IPS-NIHi7 (cell line): ENCODE data around the gene LRRK2.
"Not testable (repeated sequence)": the region's sequence is repeated elsewhere in the genome, so short reads cannot be mapped to it uniquely, and the experiment has no call there.

Experiments
- DNase-seq: peaks from one replicate; pipeline ENCODE4 v3.0.0; 2012; ENCODE audit warnings: mixed read lengths; ENCODE audit errors: extremely low spot score

The LRRK2 gene

GRCh38 chr12:40248034-40248433, 23.2 kb downstream of the LRRK2 start:
- no peak for DNase-seq

DNA sequence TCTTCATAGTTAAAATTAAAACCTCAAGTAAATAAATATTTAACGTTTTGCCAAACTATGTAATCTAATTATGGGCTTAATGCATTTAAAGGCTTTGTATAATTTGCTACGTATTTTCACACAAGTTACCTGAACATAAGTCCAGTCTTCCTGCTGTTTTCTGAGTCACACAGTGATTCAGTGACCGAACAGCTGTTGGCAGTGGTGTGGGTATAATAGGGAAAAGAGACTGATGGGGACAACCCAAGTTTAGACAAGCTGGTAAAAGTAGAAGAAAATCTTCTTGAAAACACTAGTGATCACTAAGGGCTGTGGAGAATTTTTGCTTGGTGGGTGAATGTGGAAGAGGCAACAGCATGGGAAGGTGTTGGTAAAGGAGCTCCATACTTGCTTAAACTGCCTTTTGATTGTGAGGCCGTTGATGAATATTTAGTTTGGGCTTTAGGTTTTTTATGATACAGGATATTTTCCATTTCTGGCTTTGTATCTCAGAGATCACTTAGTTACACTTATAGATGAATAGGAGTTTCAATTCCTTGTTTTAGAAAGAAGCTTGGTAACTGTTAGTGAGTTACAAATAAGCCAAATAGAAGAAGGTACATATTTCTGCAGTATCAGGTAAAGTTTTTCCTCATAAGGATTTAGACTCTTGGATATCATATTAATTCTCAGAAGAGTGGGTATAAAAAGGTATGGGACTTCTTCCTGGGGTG, 23.9 kb downstream of the LRRK2 start:
- no peak for DNase-seq

DNA sequence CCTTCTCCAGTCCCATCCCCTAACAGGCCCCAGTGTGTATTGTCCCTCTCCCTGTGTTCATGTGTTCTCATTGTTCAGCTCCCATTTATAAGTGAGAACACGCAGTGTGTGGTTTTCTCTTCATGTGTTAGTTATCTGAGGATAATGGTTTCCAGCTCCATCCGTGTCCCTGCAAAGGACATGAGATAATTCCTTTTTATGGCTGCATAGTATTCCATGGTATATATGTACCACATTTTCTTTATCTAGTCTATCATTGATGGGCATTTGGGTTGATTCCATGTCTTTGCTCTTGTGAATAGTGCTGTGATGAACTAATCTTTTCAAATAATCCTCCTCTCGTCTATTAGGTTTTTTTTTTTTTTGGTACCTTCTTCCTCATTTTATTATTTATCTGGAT, 25.9 kb downstream of the LRRK2 start:
- not testable (repeated sequence) for DNase-seq

DNA sequence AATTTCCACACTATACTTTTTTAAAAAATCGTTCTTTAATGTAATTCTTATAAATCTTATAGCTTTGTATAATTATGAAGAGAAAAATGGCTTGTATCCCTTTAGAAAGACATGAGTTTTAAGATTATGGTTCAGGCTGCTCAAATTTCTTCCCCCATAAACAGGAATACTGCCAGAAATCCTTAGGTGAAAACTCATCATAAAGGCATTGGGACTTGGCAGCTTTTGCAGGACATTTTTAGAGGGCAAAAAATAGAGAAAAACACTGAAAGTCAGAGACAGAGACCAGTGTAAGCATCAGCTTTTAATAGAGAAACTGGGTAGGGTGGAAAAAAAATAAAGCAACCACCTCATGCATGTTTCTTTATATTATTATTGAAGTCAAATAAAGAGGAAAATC, 29.1 kb downstream of the LRRK2 start:
- no peak for DNase-seq

- DNase-seq, result no peak
These were observed 29.8 kb downstream of the LRRK2 start for GRCh38 chr12:40254455-40255085.

GRCh38 chr12:40258371-40258770, 33.6 kb downstream of the LRRK2 start:
- DNase-seq, result no peak

GRCh38 chr12:40261937-40262336, 37.1 kb downstream of the LRRK2 start:
- no peak for DNase-seq

DNA sequence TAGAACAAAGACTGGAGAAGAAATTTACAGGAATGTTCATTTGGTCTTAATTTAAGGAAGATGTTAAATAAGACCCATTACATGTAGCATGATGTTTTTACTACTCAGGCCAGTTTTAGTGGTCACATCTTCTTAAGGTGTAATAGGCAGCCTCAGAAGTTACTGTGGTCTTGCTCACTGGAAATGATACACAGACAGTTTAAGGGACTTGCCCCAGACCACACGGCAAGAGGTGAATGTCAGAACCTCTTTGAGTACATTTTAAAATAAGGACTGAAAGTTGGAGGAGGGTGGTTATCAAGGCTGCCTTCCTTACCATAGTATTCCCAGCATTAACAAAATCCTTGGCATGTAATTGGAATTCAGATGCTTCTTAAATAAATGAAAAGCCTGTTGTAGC, 37.9 kb downstream of the LRRK2 start:
- no peak for DNase-seq

- DNase-seq, result no peak
These were observed 39.0 kb downstream of the LRRK2 start for GRCh38 chr12:40263616-40264409.

DNA sequence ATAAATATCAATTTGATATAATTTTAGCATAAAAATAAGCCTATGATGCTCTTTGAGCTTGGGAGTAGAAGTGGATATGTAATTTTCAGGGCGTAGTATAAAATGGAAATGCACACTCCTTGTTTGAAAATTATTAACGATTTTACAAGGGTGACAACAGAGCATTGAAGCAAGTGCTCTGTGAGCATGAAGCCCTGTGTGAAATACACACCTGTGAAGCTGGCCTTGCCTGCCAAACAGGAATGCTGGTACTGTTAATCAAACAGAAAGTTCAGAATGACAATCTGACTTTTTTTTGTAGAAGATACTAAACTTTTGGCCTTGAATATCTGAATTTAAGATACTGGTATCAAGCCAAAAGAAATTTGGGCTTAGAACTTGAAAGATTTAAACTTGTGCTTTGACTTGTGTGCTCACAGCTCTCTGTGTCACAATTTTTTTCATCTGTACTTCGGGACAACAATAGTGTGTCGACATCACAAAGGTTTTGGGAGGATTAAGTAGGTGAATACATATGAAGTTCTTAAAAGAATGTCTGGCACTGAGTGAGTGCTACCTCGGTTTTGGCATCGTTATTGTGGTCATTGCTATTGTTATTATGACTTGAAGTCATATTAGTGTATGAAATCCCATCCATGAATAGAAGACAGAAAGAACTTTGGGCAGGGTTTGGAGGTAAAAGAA, 47.3 kb downstream of the LRRK2 start:
- no peak for DNase-seq

GRCh38 chr12:40281791-40282364, 57.1 kb downstream of the LRRK2 start:
- no peak for DNase-seq

DNA sequence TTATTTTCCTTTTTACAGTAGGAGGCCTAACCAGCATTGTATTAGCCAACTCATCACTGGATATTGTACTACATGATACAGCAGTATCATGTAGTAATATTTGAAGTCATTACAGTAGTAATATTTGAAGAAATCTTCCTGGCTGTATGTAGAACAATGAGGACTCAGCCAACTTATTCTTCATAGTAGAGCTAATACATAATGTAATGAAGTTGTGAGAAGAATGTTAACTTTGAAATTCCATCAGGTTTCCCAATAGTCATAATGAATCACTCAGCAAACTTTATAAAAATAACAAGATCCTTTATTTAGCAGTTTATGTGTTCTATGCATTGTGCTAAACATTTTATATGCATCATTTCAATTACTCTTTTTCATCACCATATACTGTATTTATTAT, 61.8 kb downstream of the LRRK2 start:
- DNase-seq, result no peak

- no peak for DNase-seq
These were observed 62.7 kb downstream of the LRRK2 start for GRCh38 chr12:40287369-40287975.

- no peak for DNase-seq
These were observed 68.1 kb downstream of the LRRK2 start for GRCh38 chr12:40292788-40293429.

DNA sequence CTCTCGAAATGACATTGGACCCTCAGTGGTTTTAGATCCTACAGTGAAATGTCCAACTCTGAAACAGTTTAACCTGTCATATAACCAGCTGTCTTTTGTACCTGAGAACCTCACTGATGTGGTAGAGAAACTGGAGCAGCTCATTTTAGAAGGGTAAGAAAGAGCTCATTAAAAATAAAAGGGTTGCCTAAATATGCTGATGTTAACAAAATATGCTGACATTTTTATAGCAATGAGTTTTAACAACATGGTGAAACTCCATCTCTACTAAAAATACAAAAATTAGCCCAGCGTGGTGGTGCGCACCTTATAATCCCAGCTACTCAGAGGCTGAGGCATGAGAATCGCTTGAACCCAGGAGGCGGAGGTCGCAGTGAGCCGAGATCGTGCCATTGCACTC, 73.5 kb downstream of the LRRK2 start:
- no peak for DNase-seq

GRCh38 chr12:40300490-40300889, 75.7 kb downstream of the LRRK2 start:
- no peak for DNase-seq

DNA sequence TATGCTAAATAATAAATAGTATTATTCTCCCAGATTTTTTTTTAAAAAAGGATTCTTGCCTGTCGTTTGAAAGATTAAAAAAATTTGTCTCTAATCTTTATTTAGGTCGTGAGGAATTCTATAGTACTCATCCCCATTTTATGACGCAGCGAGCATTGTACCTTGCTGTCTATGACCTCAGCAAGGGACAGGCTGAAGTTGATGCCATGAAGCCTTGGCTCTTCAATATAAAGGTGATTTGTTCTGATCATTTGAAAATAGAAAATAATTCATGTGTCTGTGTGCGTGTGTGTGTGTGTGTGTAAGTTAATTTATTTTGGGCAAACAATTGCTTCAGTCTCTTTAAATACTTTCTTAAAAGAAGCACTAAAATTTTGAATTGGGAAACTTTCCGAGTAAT, 84.2 kb downstream of the LRRK2 start:
- no peak for DNase-seq

- no peak for DNase-seq
These were observed 85.4 kb downstream of the LRRK2 start for GRCh38 chr12:40310211-40310610.

DNA sequence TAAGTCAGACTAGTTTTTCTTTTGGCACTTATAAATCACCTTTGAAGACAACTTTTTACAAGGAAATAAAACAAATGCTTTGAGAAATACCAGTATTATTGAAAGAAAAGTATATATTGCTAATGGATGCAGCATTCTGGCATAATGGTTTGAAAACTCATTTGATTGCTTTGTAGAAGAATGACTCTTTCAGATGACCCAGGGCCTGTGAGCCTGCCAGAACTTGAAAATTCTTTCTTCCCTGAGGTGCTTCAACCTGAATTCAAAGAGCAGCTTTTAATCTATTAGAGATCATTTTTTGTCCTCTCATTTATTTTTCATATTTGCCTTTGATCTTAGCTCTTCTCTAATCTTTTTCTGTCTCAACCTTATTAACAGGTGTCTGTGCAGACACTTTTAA, 87.4 kb downstream of the LRRK2 start:
- no peak for DNase-seq

DNA sequence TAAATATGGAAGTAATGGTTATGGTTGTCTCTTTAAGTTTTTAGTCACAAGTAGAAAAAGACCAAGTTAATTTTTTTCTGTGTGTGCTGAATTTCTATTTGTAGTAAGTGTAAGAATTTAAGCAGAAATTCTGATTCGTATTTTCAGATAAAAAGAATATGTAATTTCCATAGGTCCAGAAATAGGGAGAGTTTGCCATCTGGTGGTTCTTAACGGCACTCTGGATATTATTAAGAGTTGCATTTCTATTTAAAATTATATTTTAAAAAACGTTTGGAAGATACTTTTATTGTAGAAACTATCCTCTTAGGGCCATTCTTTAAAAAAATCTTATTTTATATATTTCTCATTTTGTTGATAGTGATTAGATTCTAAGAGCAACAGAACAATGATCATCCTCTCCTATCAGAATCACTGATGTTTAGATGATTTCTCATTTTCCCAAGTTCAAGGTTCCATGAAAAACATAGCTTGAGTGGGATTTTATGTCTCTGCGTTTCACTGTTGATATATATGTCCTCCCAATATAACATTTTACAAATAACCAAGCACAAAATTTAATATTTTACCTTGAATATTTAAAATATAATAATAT, 88.3 kb downstream of the LRRK2 start:
- DNase-seq, result no peak

GRCh38 chr12:40313928-40314327, 89.1 kb downstream of the LRRK2 start:
- no peak for DNase-seq
